NCI-H526 treated with DMSO at 0.1 percent for 48 hours (cell line): Measurements from ENCODE around the gene AIF1L.
A peak's percentile ranks its signal among the peaks of the same experiment; 100 is the strongest.
"Not testable (repeated sequence)": the region's sequence is repeated elsewhere in the genome, so short reads cannot be mapped to it uniquely, and the experiment has no call there.

ENCODE experiments used
- DNase-seq: peaks from one replicate; lab custom pipeline; 2025; lab: John Stamatoyannopoulos, UW

AIF1L gene

DNA sequence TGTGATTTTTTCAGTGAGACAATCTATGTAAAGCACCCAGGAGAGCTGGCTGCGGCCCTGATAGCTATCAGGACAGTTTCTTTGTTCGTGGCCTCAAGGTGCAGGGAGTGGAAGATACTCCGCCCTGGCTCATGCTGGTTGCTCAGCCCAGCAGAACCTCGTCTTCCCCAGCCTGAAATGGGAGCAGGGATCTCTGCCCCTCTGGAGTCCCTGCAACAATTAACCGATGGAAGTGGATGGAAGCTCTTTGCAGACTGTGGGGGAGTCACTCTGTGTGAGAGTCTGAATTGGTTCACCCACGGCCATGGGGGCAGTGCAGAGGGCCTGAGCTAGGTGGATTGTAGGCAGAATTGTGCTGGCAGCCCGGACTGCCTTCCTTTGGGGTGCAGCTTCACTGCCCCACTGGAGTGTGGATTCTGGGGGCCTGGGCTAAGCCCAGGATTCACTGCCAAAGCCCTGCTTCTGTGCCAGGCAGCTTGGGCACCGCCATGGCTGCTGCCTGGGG, 2.8 kb downstream of the AIF1L start:
- DNase-seq = no peak

DNA sequence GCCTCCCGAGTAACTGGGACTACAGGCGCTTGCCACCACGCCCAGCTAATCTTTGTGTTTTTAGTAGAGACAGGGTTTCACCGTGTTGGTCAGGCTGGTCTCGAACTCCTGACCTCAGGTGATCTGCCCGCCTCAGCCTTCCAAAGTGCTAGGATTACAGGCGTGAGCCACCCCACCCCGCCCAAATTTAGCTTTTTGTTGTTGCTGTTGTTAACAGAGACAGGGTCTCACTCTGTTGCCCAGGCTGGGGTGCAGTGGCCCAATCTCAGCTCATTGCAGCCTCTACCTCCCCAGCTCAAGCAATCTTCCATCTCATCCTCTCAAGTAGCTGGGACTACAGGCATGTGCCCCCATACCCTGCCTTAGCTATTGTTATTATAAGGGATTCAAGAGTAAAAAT, 3.5 kb downstream of the AIF1L start:
- DNase-seq = not testable (repeated sequence)

GRCh38 chr9:131100445-131100844, 4.1 kb downstream of the AIF1L start:
- DNase-seq = no peak

- DNase-seq = no peak
Measured at GRCh38 chr9:131101207-131101964, 5.1 kb downstream of the AIF1L start.

DNA sequence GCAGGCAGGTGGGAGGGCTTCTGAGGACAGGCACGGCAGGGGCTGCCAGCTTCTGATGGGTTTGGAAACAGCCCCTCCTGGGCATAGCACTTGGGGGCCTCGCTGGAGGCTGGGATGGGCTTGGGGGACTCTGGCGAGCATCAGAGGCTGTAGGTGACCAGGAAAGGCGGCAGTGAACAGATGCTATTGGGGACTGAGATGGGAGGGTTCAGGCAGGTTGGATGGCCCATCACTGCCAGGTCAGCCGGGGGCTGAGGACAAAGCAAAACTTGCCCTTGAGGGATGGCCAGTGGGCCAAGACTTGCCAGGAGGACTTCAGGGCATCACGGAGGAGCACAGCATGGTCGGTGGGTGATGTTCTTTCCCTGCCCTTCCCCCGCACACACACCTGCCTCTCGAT, 6.7 kb downstream of the AIF1L start:
- DNase-seq = no peak

DNA sequence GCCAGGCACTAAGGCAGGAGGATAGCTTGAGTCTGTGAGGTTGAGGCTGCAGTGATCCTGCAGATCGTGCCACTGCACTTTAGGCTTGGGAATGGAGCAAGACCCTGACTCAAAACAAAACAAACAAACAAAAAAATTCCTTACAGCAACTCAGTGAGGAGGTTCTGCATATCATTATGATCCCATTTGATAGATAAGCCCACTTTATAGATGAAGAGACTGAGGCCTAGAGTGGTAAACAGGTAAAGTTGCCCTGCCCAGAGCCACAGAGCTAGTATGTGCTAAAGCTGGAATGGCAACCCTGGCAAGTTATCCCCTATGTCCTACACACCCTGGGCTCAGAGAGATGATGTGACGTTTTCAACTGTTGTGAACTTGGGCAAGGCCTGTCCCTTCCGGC, 7.2 kb downstream of the AIF1L start:
- DNase-seq = no peak

DNA sequence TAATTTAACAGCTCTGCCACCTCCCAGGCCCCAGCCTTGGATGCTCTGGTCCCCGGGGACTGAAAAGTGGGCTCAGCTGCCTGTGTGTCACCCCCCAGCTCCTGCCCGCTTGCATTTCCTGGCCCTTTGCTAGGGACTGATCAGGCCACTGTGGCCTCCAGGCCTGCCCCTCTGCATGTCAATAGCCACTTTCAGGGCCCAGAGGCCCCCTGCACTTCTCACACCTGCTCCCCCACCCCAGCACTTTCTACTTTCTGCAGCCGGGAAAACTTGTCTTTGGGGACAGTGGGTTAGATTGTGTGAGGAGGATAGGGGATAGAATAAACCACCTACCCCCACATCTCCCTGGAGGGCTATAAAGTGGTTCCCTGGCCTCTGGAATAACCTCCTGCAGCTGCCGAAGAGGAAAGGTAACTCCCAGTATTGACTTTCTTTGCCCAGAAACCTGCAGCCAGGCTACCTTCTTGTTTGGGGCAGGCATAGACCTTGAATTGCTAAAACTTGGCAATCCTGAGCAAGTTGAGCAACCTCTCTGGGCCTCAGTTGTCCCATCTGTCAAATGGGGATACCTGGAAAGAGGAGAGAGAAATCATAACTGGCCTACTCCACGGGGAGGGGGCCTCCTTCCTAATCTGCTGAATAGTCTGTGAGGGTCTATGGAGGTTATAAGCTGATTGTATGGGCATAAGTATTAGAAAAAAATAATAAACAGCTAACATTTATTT, 7.8 kb downstream of the AIF1L start:
- peak; percentile 4 for DNase-seq

DNA sequence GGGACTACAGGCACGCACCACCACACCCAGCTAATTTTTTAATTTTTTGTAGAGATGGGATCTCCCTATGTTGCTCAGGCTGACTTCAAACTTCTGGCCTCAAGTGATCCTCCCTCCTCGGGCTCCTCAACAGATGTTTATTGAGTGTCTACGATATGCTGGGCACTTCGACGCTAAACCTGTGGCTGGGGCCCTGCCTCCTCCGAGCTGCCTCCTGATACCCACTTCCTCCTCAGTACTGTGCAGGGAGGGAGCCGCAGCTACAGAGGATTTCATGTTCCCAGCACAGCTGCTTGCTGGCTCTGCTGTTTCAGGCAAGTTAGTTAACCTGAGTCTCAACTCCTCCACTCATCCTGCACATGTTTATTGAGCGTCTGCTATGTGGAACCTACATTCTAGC, 9.6 kb downstream of the AIF1L start:
- no peak for DNase-seq

GRCh38 chr9:131107760-131108159, 11.4 kb downstream of the AIF1L start:
- DNase-seq = no peak

DNA sequence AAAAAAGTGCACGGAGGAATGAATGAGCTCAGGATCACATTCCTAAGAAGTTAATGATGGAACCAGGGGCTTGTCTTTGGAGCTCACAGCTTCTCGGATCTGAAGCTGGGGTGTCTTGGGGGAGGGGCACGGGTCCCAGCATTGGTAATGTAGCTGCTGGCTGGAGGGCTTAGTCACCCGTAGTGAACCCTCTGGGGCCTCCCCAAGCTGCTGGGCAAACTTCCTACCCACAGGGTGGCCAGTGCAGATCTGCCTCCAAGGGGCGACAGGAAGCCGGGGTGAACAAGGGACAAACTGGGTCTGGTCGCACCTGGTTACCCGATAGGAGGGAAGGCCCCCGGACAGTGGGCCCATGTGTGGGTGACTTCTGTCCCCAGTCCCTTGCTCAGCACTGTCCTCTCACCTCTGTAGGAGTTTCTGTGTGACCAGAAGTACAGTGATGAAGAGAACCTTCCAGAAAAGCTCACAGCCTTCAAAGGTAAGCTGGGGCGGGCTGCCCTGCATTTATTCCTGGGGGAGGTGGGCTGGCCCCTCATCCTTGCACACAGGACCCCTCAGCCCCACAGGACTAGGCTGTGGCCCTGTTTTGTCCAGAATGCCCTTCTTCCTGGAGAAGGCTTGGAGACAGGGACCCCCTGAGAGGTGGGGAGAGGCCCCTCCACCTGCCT, 15.0 kb downstream of the AIF1L start:
- no peak for DNase-seq

DNA sequence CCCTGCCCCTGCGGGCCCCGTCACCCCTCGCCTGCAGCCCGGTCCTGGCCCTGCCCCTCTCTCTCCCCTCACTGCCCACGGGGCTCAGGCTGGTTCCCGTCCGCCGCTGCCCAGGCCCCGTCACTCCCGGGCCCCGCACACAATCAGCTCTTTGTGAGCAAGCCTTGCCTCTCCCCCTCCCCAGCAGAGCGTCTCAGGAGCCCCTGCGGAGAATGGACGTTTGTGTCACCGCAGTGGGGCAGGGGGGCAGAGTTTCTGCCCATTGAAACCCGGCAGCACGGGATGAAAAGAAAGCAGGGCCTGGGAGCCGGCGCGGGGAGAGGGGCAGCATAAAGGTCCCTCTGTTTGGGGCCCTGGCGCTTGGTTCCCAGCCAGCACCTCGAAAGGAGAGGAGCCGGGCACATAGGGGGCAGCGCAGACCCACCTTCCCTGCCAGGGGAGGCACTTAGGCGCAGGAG, 15.6 kb downstream of the AIF1L start:
- no peak for DNase-seq

DNA sequence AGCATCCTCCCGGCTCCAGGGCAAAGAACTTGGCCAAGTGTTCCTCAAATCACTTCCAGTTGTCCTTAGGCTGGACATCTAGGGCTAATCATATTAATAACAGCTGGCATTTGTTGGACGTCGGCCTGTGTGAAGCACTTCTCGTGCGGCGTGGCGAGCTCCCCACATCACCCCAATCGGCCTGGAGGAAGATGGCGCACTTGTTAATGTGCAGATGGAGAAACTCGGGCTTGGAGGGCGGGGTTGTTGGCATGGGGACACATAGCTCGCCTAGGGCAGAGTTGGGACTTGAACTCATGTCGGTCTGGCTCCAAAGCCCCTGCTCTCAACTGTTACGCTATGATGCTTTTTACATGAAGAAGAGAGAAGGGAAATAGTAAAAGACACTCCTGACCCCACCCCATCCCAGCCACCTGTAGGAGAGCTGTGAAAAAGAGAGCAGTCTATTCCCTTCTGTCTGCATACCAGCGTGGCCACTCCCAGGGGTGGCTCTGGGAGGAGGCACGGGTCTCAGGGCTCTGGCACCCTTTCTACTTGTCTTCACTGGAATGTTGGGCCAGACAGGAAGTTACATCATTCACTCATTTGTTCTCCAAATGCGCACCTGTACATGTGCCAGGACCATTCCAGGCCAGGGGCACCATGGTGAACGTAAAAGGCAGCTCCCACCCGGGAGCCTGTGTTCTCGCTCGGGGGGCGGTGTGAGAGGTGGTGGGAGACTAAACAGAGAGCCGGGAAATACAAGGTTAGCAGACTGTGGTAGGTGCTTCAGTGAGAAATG, 16.2 kb downstream of the AIF1L start:
- DNase-seq = no peak

DNA sequence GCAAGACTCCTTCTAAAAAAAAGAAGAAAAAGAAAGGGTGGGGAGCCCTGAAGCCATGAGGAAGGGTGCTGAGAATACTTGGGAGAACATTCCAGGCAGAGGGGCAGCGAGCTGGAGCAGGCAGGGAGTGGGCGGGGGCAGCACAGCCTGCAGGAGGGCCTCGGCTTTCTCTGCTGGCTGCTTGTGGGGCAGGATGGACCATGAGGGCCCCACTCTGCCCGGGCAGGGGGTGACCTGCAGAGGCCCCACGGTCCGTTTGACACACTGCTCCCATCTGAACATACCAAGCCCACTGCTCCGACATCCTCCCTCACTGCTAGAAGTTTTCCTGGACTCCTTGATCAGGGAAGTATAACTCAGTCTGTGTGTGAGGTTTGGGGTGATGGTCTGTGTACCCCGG, 17.3 kb downstream of the AIF1L start:
- DNase-seq = no peak

GRCh38 chr9:131114084-131114535, 17.8 kb downstream of the AIF1L start:
- DNase-seq = no peak

GRCh38 chr9:131115360-131115742, 19.0 kb downstream of the AIF1L start:
- DNase-seq = not testable (repeated sequence)

DNA sequence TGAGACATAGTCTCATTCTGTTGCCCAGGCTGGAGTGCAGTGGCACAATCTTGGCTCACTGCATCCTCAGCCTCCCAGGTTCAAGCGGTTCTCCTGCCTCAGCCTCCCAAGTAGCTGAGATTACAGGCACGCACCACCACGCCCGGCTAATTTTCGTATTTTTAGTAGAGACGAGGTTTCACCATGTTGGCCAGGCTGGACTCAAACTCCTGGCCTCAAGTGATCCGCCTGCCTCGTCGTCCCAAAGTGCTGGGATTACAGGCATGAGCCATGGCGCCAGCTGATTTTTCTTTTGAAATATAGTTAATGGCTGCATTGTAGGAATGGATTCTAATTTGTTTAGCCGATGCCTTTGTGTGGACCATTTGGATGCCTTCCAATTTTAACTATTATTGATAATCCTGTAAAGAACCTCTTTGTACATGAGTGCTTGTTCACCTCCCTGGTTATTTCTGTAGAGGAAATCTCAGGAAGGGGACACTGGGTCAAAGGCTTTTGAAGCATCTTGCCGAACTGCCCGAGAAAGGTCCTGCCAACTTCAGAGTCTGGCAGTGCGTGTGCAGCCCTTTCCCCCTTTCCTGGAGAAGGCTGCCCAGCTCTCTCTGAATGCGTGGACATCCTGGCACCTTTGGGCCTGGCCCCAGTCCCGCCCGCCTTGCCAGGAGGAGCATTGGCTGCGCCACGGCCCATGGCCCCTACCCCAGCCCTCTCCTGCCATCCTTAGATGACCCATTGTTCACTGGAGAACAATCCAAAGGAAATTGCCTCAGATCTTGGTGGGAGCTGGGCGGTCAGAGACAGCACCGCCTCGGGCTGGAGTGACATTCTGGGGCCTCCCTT, 20.2 kb downstream of the AIF1L start:
- no peak for DNase-seq

DNA sequence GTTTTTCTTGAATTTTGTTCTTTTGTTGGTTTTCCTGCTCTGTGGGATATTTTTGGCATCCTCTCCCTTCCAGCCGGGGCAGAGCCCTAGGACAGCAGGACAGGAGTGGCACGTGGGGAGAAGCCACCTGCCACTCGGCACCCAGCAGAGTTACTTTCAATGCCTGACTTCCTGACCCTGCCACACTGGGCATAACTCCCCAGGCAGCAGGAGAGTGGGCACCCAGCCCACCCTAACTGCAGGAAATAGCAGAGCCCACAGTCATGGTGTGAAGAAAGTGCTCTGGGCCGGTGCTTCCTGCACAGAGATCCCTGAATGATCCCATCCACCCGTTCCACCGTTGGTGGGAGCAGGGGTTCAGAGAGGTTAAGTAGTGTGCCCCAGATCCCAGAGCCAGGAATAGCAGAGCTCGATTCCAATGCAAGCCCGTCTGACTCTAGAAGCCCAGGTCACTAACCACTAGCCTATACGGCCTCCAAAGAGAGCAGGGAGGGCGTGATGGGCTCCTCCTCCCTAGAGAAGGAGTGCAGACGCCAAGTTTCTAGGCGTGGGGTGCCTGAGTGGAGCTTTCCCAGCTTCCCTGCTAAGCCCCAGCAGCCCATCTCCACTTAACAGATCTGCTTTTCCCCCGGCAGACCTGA, 20.9 kb downstream of the AIF1L start:
- no peak for DNase-seq

- no peak for DNase-seq
Measured at GRCh38 chr9:131117762-131118145, 21.4 kb downstream of the AIF1L start.

GRCh38 chr9:131119600-131119999, 23.3 kb downstream of the AIF1L start:
- no peak for DNase-seq

GRCh38 chr9:131120620-131121228, 24.4 kb downstream of the AIF1L start:
- no peak for DNase-seq
